ENCODE results near the gene POLR1C. TPM values are rescaled to one million over a fixed set of nuclear protein-coding genes. Genes with fewer than 3 reads are reported as not detected.

Gene POLR1C
- total RNA-seq, 1 donor from 2014 or later = 39.5 TPM

DNA sequence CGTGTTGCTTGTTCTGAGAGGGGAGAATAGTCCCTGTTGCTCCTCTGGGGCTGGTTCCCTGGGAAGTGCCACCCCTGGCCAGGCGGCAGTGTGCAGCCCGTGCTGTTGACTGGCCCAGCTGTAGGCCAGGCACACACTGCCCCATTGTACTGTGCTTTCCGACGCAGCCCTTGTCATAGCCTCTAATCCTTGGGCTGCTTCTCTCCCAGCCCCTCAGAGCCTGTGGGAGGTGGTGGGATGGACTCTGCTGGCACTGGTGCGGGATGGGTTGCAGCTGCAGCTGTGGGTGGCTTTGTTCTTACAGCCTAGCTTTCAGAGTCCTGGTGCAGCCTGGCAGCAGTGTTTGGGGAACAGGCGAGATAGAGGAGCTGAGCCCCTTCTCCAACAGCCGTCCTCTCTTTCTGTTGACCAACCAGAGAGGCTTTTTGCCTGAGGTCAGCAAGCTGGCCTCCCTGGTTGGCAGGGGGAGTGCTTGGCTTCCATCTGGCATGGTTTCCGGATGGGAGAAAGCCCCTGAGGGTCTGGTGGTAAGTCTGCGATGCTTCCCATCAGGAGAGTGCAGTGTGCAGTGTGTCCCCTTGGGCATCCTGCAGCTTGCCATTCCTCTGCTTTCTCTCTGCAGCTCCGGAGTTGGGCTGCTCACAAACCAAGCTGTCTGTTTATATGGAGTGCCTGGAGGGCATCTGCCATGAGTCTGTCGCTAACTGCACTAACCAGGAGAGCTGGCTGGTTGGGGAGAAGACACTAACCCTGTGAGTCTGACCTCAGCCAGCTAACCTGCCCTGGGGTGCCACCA lies 27.4 kb upstream of the POLR1C start:
- Mint-ChIP-seq H3K4me3 (no peak overlapping the region), H3K4me1 (peaks cover 7% of the 10 kb centered on the region), H3K36me3 (no peaks in the 10 kb centered on the region), H3K9me3 (no peaks in the 10 kb centered on the region), H3K27ac (peak overlapping the region; percentile 5), H3K27me3 (ENCODE audit: low read depth) (no peaks in the 10 kb centered on the region)
- no peak for TF ChIP-seq CTCF (IDR thresholded peaks at IDR 0.05; ENCODE audit: unreplicated experiment)
- DNase-seq (ENCODE audit: low spot score in 2 of 2, unreplicated experiment in 2 of 2) = no peak

GRCh38 chr6:43490523-43490939 lies 26.4 kb upstream of the POLR1C start:
- no peaks in the 10 kb centered on the region for H3K27me3 Mint-ChIP-seq (ENCODE audit: low read depth)
- TF ChIP-seq CTCF (IDR thresholded peaks at IDR 0.05; ENCODE audit: unreplicated experiment) = no peak
- no peak for DNase-seq (ENCODE audit: low spot score in 2 of 2, unreplicated experiment in 2 of 2)
- no peaks in the 10 kb centered on the region for H3K9me3 Mint-ChIP-seq
- no peak overlapping the region for H3K27ac Mint-ChIP-seq
- no peaks in the 10 kb centered on the region for H3K36me3 Mint-ChIP-seq
- H3K4me1 Mint-ChIP-seq = peaks cover 12% of the 10 kb centered on the region
- no peak overlapping the region for H3K4me3 Mint-ChIP-seq

DNA sequence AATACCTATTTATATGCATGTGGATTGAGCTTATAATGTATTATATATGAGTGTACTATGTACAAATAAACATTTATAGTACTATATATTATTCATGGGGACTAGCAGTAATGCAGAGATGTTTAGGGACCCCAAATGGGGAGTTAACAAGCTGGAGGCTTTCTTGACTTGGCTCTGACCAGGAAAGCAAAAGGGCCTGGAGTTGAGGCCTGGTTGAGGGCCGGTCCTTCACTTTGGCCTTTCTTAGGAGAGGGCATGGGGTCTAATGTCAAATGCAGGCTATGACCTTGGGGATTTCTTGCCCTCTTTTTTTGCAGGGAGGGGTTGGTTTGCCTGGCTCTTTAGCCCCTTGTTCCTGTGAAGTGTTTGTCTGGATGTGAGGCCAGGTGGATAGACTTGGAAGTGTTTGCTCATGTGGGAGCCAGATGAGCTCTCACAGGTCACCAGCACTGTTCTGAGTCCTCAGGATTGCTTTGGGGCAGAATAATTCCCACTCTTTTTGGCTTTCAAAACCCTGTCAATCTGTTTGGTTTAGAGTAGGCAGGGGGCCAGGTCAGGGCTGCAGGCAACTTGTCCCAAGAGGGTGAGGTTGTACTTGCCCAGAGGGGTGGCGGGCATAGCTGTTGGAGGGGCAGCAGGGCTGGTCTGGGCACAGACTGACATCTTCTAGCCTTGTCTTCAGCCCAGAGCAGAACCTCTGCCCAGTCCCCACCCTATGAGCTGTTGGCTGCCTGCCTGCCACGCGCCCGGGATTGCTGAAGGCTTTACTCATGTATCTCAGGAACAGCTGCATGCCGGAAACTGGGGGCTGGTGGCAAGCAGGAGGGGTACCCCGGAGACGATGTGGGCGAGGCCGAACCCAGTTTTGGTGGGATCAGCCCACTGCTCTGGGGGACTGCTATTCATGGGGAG lies 24.9 kb upstream of the POLR1C start:
- Mint-ChIP-seq H3K36me3 (no peaks in the 10 kb centered on the region), H3K4me3 (no peak overlapping the region), H3K27me3 (ENCODE audit: low read depth) (no peaks in the 10 kb centered on the region), H3K27ac (no peak overlapping the region), H3K4me1 (peaks cover 27% of the 10 kb centered on the region), H3K9me3 (no peaks in the 10 kb centered on the region)
- no peak for DNase-seq (ENCODE audit: low spot score in 2 of 2, unreplicated experiment in 2 of 2)
- TF ChIP-seq CTCF (IDR thresholded peaks at IDR 0.05; ENCODE audit: unreplicated experiment) = no peak

DNA sequence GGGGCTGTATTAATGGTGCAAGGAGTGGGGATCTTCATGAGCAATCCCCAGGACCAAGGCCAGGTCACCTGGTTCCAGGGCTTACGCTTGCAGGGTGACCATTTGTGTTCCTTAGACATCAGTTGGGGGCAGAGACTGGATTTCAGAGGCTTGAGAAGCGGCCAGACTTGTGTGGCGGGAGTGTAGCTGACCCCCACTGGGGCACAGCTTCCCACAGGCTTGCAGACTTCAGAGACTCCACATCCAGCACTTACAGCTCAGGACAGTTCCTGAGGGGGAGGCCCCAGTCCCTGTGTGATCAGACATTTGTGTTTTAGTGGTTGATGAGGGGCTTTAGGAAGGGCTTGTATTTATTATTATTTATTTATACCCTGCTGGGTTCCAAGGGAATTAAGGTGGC lies 24.2 kb upstream of the POLR1C start:
- H3K9me3 Mint-ChIP-seq = no peaks in the 10 kb centered on the region
- TF ChIP-seq CTCF (IDR thresholded peaks at IDR 0.05; ENCODE audit: unreplicated experiment) = no peak
- no peak overlapping the region for H3K27ac Mint-ChIP-seq
- H3K36me3 Mint-ChIP-seq = no peaks in the 10 kb centered on the region
- H3K4me3 Mint-ChIP-seq = no peak overlapping the region
- H3K27me3 Mint-ChIP-seq (ENCODE audit: low read depth) = no peaks in the 10 kb centered on the region
- peaks cover 31% of the 10 kb centered on the region for H3K4me1 Mint-ChIP-seq
- no peak for DNase-seq (ENCODE audit: low spot score in 2 of 2, unreplicated experiment in 2 of 2)

DNA sequence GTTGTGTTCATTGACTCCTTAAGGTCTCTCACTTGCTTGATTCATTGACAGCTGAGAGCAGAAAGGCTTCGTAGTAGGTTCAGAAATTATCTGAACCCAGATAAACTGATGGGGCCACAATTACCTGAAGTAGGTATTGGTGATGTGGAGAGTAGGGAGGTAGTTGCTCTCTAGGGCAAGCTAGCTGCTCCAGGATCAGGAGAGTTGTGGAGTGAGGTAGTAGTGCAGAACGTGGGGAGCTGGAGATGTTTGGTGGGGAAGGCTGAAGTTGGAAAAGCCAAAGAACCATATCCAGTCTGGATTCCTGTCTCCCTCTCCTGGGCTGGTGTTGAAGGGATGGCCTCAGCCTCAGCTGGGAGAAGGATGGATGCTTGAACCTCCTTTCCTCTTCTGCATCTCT lies 23.7 kb upstream of the POLR1C start:
- TF ChIP-seq CTCF (IDR thresholded peaks at IDR 0.05; ENCODE audit: unreplicated experiment) = no peak
- H3K27me3 Mint-ChIP-seq (ENCODE audit: low read depth) = no peaks in the 10 kb centered on the region
- no peak overlapping the region for H3K27ac Mint-ChIP-seq
- DNase-seq (ENCODE audit: low spot score in 2 of 2, unreplicated experiment in 2 of 2) = no peak
- H3K9me3 Mint-ChIP-seq = no peaks in the 10 kb centered on the region
- H3K4me3 Mint-ChIP-seq = no peak overlapping the region
- no peaks in the 10 kb centered on the region for H3K36me3 Mint-ChIP-seq
- H3K4me1 Mint-ChIP-seq = peaks cover 31% of the 10 kb centered on the region

Data from mesothelial cell of epicardium (in vitro differentiated cells).